SK-N-SH treated with all-trans-retinoic acid at 6 μM for 48 hours (cell line): ENCODE data around the gene NOX4.

ENCODE experiments used
- ATAC-seq: fragments of 200-7000 bp; cut with Tn5 transposase; 3 replicates; pipeline ENCODE4 v1.9.1; 2020; ENCODE audit warnings: mild to moderate bottlenecking, moderate library complexity
- BACH2 ChIP-seq: fragments of 250-450 bp; sonication (Bioruptor Pico); IDR thresholded peaks from 2 replicates; pipeline ENCODE4 v1.9.0; 2021; ENCODE audit warnings: mild to moderate bottlenecking, borderline replicate concordance
- CREB5 ChIP-seq: fragments of 250-450 bp; sonication (Bioruptor Pico); IDR thresholded peaks from 2 replicates; pipeline ENCODE4 v1.5.1; 2020; ENCODE audit warnings: low read depth, mild to moderate bottlenecking, moderate library complexity
- ESRRG ChIP-seq: fragments of 250-450 bp; sonication (Bioruptor Pico); IDR thresholded peaks from 2 replicates; pipeline ENCODE4 v1.6.1; 2021; ENCODE audit warnings: mild to moderate bottlenecking
- ISL1 ChIP-seq: fragments of 250-450 bp; sonication (Bioruptor Pico); IDR thresholded peaks from 2 replicates; pipeline ENCODE4 v2.1.2; 2022; ENCODE audit warnings: mild to moderate bottlenecking, moderate library complexity
- OSR1 ChIP-seq: fragments of 250-450 bp; sonication (Bioruptor Pico); IDR thresholded peaks from 2 replicates; pipeline ENCODE4 v1.8.0; 2022; ENCODE audit warnings: moderate library complexity, mild to moderate bottlenecking, inconsistent platforms
- POU6F1 ChIP-seq: fragments of 250-450 bp; sonication (Bioruptor Pico); IDR thresholded peaks from 2 replicates; pipeline ENCODE4 v1.8.0; 2021; ENCODE audit warnings: low read depth, mild to moderate bottlenecking, moderate library complexity, borderline replicate concordance
- PPARA ChIP-seq: fragments of 250-450 bp; sonication (Bioruptor Pico); IDR thresholded peaks from 2 replicates; pipeline ENCODE4 v1.5.0; 2020; ENCODE audit warnings: mild to moderate bottlenecking, borderline replicate concordance
- RARB ChIP-seq: fragments of 250-450 bp; sonication (Bioruptor Pico); IDR thresholded peaks from 2 replicates; pipeline ENCODE4 v1.8.0; 2021; ENCODE audit warnings: mild to moderate bottlenecking, moderate library complexity
- SNAI2 ChIP-seq: fragments of 250-450 bp; sonication (Bioruptor Pico); IDR thresholded peaks from 2 replicates; pipeline ENCODE4 v1.5.0; 2020; ENCODE audit warnings: mild to moderate bottlenecking, moderate library complexity
- TCF4 ChIP-seq: fragments of 250-450 bp; sonication (Bioruptor Pico); IDR thresholded peaks from 2 replicates; pipeline ENCODE4 v1.8.0; 2021; ENCODE audit warnings: mild to moderate bottlenecking, moderate library complexity, borderline replicate concordance
- TSHZ2 ChIP-seq: fragments of 250-450 bp; sonication (Bioruptor Pico); IDR thresholded peaks from 2 replicates; pipeline ENCODE4 v1.5.0; 2020; ENCODE audit warnings: mild to moderate bottlenecking, moderate library complexity
- ZC3H10 ChIP-seq: fragments of 250-450 bp; sonication (Bioruptor Pico); IDR thresholded peaks from 2 replicates; pipeline ENCODE4 v1.5.1; 2021; ENCODE audit warnings: mild to moderate bottlenecking, moderate library complexity
- ZFP3 ChIP-seq: fragments of 250-450 bp; sonication (Bioruptor Pico); IDR thresholded peaks from 2 replicates; pipeline ENCODE4 v1.5.0; 2020; ENCODE audit warnings: mild to moderate bottlenecking, moderate library complexity
- ZNF70 ChIP-seq: fragments of 450-650 bp; formaldehyde crosslinking; IDR thresholded peaks from 2 replicates; pipeline ENCODE4 v1.5.0; 2020; ENCODE audit warnings: mild to moderate bottlenecking, moderate library complexity
- ZNF8 ChIP-seq: fragments of 450-650 bp; formaldehyde crosslinking; IDR thresholded peaks from 2 replicates; pipeline ENCODE4 v1.5.0; 2020; ENCODE audit warnings: mild to moderate bottlenecking, moderate library complexity

NOX4 gene

GRCh38 chr11:89495951-89496350 is 4.8 kb upstream of the NOX4 start:
- TF ChIP-seq ISL1 (CRISPR knock-in tag) (no peak), ESRRG (CRISPR knock-in tag) (no peak), TCF4 (CRISPR knock-in tag) (no peak), TSHZ2 (no peak), OSR1 (CRISPR knock-in tag) (no peak)
- ATAC-seq = peak; percentile 30; the same call in 2 of the 3 replicates

GRCh38 chr11:89493431-89493830 is 2.3 kb upstream of the NOX4 start:
- ATAC-seq = no peak
- no peak for TF ChIP-seq TSHZ2

- TF ChIP-seq ESRRG (CRISPR knock-in tag) (no peak), ZFP3 (CRISPR knock-in tag) (no peak), ZNF8 (CRISPR knock-in tag) (no peak), SNAI2 (CRISPR knock-in tag) (no peak), POU6F1 (no peak), ZNF70 (no peak), BACH2 (CRISPR knock-in tag) (no peak), RARB (CRISPR knock-in tag) (no peak), PPARA (CRISPR knock-in tag) (no peak), CREB5 (no peak)
These were observed 584 bp downstream of the NOX4 start for GRCh38 chr11:89490602-89490980.

GRCh38 chr11:89489930-89490329 is 1.2 kb downstream of the NOX4 start:
- TF ChIP-seq ZNF8 (CRISPR knock-in tag) (no peak), ISL1 (CRISPR knock-in tag) (peak; percentile 28)
- no peak for ATAC-seq

More at GRCh38 chr11:89490602-89490980, 584 bp downstream of the NOX4 start:
- peak; percentile 3 for ATAC-seq

- no peak for TF ChIP-seq ESRRG (CRISPR knock-in tag)
- TF ChIP-seq ZC3H10 (CRISPR knock-in tag) = no peak
- TF ChIP-seq POU6F1 = no peak
- no peak for TF ChIP-seq OSR1 (CRISPR knock-in tag)
- no peak for TF ChIP-seq ZNF70
- no peak for TF ChIP-seq TSHZ2
- TF ChIP-seq, all 23 proteins: peak for 0
- no peak for ATAC-seq
These were observed 4.2 kb downstream of the NOX4 start for GRCh38 chr11:89487016-89487415.
